ENCODE data around the gene PTPRG. TPM values are rescaled to one million over a fixed set of nuclear protein-coding genes. Genes with fewer than 3 reads are reported as not detected.

The PTPRG gene
- total RNA-seq, 4 donors from 2014 or later = 51.9 to 56.8 (median 54.4) TPM

DNA sequence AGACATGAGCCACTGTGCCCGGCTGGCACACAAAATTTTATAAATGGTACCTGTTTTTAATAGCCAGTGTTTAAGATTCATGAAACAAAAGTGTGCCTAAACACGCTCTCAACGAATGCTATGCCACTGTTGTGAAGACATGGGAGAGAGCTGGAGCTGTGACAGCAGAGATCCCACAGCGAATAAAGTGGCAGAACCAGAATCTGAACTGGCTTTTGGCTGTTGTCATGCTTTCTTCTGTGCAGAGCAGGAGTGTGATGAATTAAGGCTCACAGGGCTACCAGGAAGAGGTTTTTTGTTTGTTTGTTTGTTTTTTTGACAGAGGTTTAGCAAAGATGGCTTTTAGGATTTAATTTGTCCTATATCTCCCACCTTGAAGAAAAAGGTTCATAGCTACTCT, 14.5 kb downstream of the PTPRG start:
- Histone ChIP-seq H3K9me3 (no peaks in the 10 kb centered on the region), H3K4me1 (peaks cover 14 to 21% (median 17%) of the 10 kb centered on the region in 4 donors), H3K27ac (replicated peaks in 1 of 4) (no peak overlapping the region), H3K4me3 (no peak overlapping the region), H3K27me3 (no peaks in the 10 kb centered on the region), H3K36me3 (no peaks in the 10 kb centered on the region)
- intact Hi-C loops (cut with DNase I) = no loop called here
- no peak for TF ChIP-seq POLR2A (IDR thresholded peaks at IDR 0.05; ENCODE audit: low read depth)
- TF ChIP-seq POLR2AphosphoS5 (IDR thresholded peaks at IDR 0.05) = no peak
- TF ChIP-seq, protein P1, sequence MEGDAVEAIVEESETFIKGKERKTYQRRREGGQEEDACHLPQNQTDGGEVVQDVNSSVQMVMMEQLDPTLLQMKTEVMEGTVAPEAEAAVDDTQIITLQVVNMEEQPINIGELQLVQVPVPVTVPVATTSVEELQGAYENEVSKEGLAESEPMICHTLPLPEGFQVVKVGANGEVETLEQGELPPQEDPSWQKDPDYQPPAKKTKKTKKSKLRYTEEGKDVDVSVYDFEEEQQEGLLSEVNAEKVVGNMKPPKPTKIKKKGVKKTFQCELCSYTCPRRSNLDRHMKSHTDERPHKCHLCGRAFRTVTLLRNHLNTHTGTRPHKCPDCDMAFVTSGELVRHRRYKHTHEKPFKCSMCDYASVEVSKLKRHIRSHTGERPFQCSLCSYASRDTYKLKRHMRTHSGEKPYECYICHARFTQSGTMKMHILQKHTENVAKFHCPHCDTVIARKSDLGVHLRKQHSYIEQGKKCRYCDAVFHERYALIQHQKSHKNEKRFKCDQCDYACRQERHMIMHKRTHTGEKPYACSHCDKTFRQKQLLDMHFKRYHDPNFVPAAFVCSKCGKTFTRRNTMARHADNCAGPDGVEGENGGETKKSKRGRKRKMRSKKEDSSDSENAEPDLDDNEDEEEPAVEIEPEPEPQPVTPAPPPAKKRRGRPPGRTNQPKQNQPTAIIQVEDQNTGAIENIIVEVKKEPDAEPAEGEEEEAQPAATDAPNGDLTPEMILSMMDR (IDR thresholded peaks at IDR 0.05) = no peak
- no peak for TF ChIP-seq EP300 (IDR thresholded peaks at IDR 0.05)
- 89% methylated on average over 4 of the region's 4 CpGs for WGBS
- DNase-seq (ENCODE audit: extremely low spot score) = no peak

DNA sequence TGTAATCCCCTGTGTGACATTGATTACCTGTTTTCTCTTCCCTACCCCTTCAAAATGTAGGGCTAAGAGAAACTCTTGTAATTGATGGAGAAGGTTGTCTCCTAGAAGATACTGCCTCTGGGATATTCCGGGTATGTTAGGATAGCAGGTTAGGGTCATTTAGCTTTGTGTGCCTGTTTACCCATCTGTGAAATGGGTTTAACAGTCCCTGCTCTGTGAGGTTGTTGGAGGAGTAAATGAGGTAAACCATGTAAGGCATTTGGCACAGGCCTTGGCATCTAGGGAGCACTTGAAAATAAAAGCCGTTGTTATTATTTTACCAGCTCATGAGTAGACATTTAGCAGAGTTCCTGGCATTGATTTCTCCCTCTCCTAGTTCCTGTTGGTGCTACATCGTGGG, 16.4 kb downstream of the PTPRG start:
- H3K27ac ChIP-seq (replicated peaks in 1 of 4) = no peak overlapping the region
- WGBS = 84% methylated on average over 3 of the region's 3 CpGs
- no peaks in the 10 kb centered on the region for H3K27me3 ChIP-seq
- no peak overlapping the region for H3K4me3 ChIP-seq
- no peak for DNase-seq (ENCODE audit: extremely low spot score)
- intact Hi-C loops (cut with DNase I) = no loop called here
- H3K36me3 ChIP-seq = no peaks in the 10 kb centered on the region
- peaks cover 14 to 19% (median 18%) of the 10 kb centered on the region in 4 donors for H3K4me1 ChIP-seq
- TF ChIP-seq POLR2A (IDR thresholded peaks at IDR 0.05; ENCODE audit: low read depth) (no peak), EP300 (IDR thresholded peaks at IDR 0.05) (no peak), POLR2AphosphoS5 (IDR thresholded peaks at IDR 0.05) (no peak)
- TF ChIP-seq, protein P1 (IDR thresholded peaks at IDR 0.05) = no peak
- no peaks in the 10 kb centered on the region for H3K9me3 ChIP-seq

DNA sequence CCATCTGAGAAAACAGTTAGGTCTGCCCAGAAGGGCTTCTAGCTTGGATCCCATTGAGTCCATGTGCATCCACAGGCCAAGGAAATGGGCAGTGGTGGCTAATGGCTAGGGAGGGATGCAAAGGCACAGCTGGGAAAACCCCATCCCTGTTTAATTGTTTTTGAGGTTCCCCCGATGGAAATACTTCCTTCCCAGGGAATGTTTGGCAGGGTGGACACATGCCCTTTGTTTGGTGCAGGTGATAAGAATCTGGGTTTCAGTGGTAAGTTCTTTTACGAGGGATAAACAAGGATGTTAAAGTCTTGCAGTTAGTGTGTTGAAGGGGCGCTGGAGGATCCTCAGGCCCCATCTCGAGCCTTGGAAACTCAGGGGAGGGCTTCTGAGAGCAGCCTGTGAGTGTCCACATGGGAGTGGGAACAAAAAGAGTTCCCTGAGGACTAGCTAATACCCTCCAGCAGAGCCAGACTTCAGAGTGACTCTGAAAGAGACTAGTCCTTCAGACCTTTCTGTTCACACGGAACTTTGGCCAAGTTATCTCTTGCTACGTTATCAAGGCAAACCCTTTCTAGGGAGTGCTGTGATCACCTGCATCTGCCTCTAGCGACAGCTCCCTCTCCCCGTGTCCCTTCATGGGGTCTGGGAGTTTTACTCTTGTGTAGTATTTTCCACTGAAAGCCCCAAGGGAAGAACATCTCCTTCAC, 17.4 kb downstream of the PTPRG start:
- Histone ChIP-seq H3K27me3 (no peaks in the 10 kb centered on the region), H3K4me3 (no peak overlapping the region), H3K4me1 (peaks cover 19 to 24% (median 21%) of the 10 kb centered on the region in 4 donors), H3K36me3 (no peaks in the 10 kb centered on the region), H3K27ac (replicated peaks in 1 of 4) (no peak overlapping the region), H3K9me3 (no peaks in the 10 kb centered on the region)
- intact Hi-C loops (cut with DNase I) = no loop called here
- WGBS = 83% methylated on average over 8 of the region's 8 CpGs
- TF ChIP-seq POLR2AphosphoS5 (IDR thresholded peaks at IDR 0.05) (no peak), POLR2A (IDR thresholded peaks at IDR 0.05; ENCODE audit: low read depth) (no peak), EP300 (IDR thresholded peaks at IDR 0.05) (no peak)
- TF ChIP-seq, protein P1 (IDR thresholded peaks at IDR 0.05) = no peak
- no peak for DNase-seq (ENCODE audit: extremely low spot score)

DNA sequence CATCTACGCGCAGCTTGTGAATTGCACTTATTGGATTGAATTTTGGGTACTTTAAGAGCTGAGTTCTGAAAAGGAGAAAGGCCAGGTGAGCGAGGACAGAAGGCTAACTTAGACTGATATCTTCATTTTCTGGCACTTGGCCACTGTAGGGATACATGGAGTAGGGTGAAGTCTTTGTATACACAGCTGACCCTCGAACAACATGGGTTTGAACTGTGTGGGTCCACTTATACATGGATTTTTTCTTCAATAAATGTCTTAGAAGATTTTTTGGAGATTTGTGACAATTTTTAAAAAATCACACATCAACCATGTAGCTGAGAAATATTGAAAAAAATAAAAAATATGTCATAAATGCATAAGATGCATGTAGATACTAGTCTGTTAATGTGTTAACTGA, 18.3 kb downstream of the PTPRG start:
- no peaks in the 10 kb centered on the region for H3K9me3 ChIP-seq
- H3K36me3 ChIP-seq = no peaks in the 10 kb centered on the region
- H3K27ac ChIP-seq (replicated peaks in 1 of 4) = no peak overlapping the region
- no peaks in the 10 kb centered on the region for H3K27me3 ChIP-seq
- intact Hi-C loops (cut with DNase I) = no loop called here
- no peak overlapping the region for H3K4me3 ChIP-seq
- DNase-seq (ENCODE audit: extremely low spot score) = no peak
- TF ChIP-seq, protein P1 (IDR thresholded peaks at IDR 0.05) = no peak
- TF ChIP-seq POLR2A (IDR thresholded peaks at IDR 0.05; ENCODE audit: low read depth) = no peak
- no peak for TF ChIP-seq POLR2AphosphoS5 (IDR thresholded peaks at IDR 0.05)
- no peak for TF ChIP-seq EP300 (IDR thresholded peaks at IDR 0.05)
- 98% methylated on average over 4 of the region's 4 CpGs for WGBS
- peaks cover 19 to 32% (median 27%) of the 10 kb centered on the region in 4 donors for H3K4me1 ChIP-seq

Measured in esophagus muscularis mucosa (tissue), 4 donors.